Liver (tissue), 9 donors: Measurements from ENCODE around the gene SLK. TPM values are rescaled to one million over a fixed set of nuclear protein-coding genes. Genes with fewer than 3 reads are reported as not detected.

Experiments
- DNase-seq: peaks from one replicate; pipeline ENCODE4 v3.0.0-alpha.2; 2017; ENCODE audit warnings: low spot score
- H3K27ac ChIP-seq, 2 donors: one replicate each; pipeline ENCODE4 v1.7.0; 2013; ENCODE audit warnings: inconsistent platforms in 2 of 2, low read length in 2 of 2, control low read depth in 1 of 2, low read depth in 1 of 2, mild to moderate bottlenecking in 1 of 2
- H3K27me3 ChIP-seq, 4 donors: one replicate each; pipeline versions ENCODE4 v1.6.1 to v1.7.0; 2013; ENCODE audit warnings: low read length in 3 of 4, inconsistent platforms in 1 of 4, mild to moderate bottlenecking in 1 of 4, moderate library complexity in 1 of 4; ENCODE audit not compliant: control insufficient read depth in 4 of 4, insufficient read depth in 4 of 4
- H3K36me3 ChIP-seq, 4 donors: one replicate each; pipeline versions ENCODE4 v1.6.1 to v1.7.0; 2013; ENCODE audit warnings: low read length in 3 of 4, mild to moderate bottlenecking in 3 of 4, low read depth in 1 of 4, moderate library complexity in 1 of 4; ENCODE audit not compliant: control insufficient read depth in 4 of 4, insufficient read depth in 3 of 4
- H3K4me1 ChIP-seq, 4 donors: one replicate each; pipeline versions ENCODE4 v1.6.1 to v1.7.0; 2013; ENCODE audit warnings: low read length in 3 of 4, mild to moderate bottlenecking in 3 of 4, moderate library complexity in 1 of 4; ENCODE audit not compliant: control insufficient read depth in 4 of 4, insufficient read depth in 4 of 4
- H3K4me3 ChIP-seq, 3 donors: one replicate each; pipeline versions ENCODE4 v1.6.1 to v1.7.0; 2013; ENCODE audit warnings: low read length in 3 of 3, control low read depth in 1 of 3, low read depth in 1 of 3, mild to moderate bottlenecking in 1 of 3
- H3K9ac ChIP-seq, 2 donors: one replicate each; pipeline ENCODE4 v1.7.0; 2013; ENCODE audit warnings: low read length in 2 of 2, mild to moderate bottlenecking in 2 of 2, moderate library complexity in 2 of 2, control low read depth in 1 of 2, low read depth in 1 of 2
- H3K9me3 ChIP-seq, 4 donors: one replicate each; pipeline versions ENCODE4 v1.6.1 to v1.7.0; 2013; ENCODE audit warnings: low read length in 3 of 4; ENCODE audit not compliant: control insufficient read depth in 4 of 4
- EGR1 ChIP-seq, 2 donors: IDR thresholded peaks; 2 replicates each; pipeline ENCODE4 v1.6.1; 2016 to 2018; ENCODE audit warnings: antibody characterized with exemption in 2 of 2, low read depth in 2 of 2
- GABPA ChIP-seq, 2 donors: IDR thresholded peaks in 1 of 2; conservative IDR thresholded peaks in 1 of 2; 2 replicates each; pipeline ENCODE4 v1.6.1; 2016; ENCODE audit warnings: antibody characterized with exemption in 2 of 2, mild to moderate bottlenecking in 1 of 2, moderate library complexity in 1 of 2
- JUND ChIP-seq, 2 donors: IDR thresholded peaks; 2 replicates each; pipeline ENCODE4 v1.6.1; 2016; ENCODE audit warnings: antibody characterized with exemption in 2 of 2
- NR2F2 ChIP-seq: IDR thresholded peaks from 2 replicates; pipeline ENCODE4 v1.6.1; 2016; ENCODE audit warnings: antibody characterized with exemption
- RAD21 ChIP-seq, 2 donors: IDR thresholded peaks; 2 replicates each; pipeline ENCODE4 v1.6.1; 2016; ENCODE audit warnings: antibody characterized with exemption in 2 of 2, mild to moderate bottlenecking in 2 of 2
- RXRA ChIP-seq, 2 donors: IDR thresholded peaks; 2 replicates each; pipeline ENCODE4 v1.6.1; 2017 to 2018; ENCODE audit warnings: antibody characterized with exemption in 2 of 2, mild to moderate bottlenecking in 1 of 2
- WGBS: extraction: QIAGEN DNeasy Blood & Tissue Kit; methylation state at CpG from one replicate; pipeline ENCODE4 v1.1.7; 2013; 5-methylcytosine and 5-hydroxymethylcytosine counted together
- polyA plus RNA-seq, 2 donors: library from polyadenylated mRNA; stranded (reverse) in 1 of 2; unstranded in 1 of 2; fragments of 200-250 nt in 1 of 2; fragments of >200 nt in 1 of 2; fragmentation: Nextera tagmentation in 1 of 2; extraction: Ambion mirVana in 1 of 2; gene quantifications; one replicate each; pipeline versions ENCODE4 v1.2.1 to v1.2.3, GENCODE V29; 2013 to 2015
- total RNA-seq, 2 donors: library from RNA; depleted of rRNA; stranded (reverse); fragments of >200 nt; gene quantifications; one replicate each; pipeline ENCODE4 v1.2.3, GENCODE V29; 2014
- TF ChIP-seq, protein P1 (sequence below): IDR thresholded peaks from 2 replicates; pipeline ENCODE4 v1.6.1; 2016; ENCODE audit warnings: antibody characterized with exemption, mild to moderate bottlenecking
- TF ChIP-seq, protein P2 (sequence below): IDR thresholded peaks from 2 replicates; pipeline ENCODE4 v1.6.1; 2016; ENCODE audit warnings: antibody characterized with exemption
- donor health status: healthy.
- donor health status: healthy.
- donor health status: healthy.
- donor health status: healthy.
- donor health status: healthy.

Gene SLK
- total and polyA plus RNA-seq, 4 donors = 3.9 to 20.3 (median 12.4) TPM

DNA sequence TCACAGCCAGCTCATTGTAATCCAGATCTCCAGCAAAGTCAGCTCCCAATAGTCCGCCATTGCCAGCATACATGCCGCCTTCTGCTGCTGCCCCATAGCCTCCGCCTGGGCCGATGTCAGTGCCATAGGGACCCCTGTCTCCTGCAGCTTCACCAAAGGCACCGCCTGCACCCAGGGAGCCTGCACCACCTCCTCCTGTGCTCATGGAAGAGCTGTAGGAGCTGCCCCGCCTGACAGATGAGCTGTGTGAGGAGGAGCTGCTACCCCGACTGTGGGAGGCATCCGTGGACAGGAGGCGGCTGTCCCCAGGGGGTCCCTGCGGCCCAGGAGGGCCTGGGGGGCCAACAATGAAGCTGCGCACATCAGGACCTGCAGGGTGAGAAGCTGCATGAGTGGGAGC, 67.0 kb downstream of the SLK start (continued):
- TF ChIP-seq, protein P1, sequence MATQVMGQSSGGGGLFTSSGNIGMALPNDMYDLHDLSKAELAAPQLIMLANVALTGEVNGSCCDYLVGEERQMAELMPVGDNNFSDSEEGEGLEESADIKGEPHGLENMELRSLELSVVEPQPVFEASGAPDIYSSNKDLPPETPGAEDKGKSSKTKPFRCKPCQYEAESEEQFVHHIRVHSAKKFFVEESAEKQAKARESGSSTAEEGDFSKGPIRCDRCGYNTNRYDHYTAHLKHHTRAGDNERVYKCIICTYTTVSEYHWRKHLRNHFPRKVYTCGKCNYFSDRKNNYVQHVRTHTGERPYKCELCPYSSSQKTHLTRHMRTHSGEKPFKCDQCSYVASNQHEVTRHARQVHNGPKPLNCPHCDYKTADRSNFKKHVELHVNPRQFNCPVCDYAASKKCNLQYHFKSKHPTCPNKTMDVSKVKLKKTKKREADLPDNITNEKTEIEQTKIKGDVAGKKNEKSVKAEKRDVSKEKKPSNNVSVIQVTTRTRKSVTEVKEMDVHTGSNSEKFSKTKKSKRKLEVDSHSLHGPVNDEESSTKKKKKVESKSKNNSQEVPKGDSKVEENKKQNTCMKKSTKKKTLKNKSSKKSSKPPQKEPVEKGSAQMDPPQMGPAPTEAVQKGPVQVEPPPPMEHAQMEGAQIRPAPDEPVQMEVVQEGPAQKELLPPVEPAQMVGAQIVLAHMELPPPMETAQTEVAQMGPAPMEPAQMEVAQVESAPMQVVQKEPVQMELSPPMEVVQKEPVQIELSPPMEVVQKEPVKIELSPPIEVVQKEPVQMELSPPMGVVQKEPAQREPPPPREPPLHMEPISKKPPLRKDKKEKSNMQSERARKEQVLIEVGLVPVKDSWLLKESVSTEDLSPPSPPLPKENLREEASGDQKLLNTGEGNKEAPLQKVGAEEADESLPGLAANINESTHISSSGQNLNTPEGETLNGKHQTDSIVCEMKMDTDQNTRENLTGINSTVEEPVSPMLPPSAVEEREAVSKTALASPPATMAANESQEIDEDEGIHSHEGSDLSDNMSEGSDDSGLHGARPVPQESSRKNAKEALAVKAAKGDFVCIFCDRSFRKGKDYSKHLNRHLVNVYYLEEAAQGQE = no peak

DNA sequence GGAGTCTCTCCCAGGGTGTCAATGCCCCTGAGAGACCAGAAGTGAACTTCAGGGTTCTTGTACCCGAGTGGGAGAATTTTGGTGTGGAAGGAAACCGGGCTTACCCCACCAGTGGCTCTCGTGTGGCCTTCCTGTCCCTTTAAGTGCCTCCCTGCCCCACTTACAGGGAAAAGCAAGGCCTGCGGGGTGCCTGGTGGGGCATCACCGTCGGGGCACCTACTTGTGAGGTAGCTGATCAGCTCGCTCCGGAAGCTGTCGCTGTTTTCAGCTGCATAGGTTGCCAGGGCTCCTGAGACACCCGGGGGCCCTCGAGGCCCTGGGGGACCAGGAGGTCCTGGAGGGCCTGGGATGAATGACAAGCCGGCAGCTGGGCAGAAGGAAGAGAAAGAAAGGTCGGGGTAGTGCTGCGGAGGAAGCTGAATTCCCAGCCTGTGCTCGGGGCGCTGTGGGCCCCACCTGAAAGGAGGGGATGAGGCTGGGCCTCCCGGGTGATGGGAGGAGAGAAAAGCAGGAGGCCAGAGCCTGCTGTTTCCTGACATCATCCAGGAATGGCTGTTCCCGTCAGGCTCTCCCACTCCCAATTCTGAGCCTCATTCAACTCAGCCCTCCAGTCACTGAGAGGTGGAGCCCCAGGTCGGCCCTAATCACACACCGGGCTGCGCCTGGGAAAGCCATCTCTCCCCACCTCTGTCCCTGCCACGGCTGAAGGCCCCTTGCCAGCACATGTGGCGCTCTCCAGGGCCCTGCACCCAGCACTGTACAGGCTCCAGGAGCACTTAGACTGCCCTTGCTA, 67.7 kb downstream of the SLK start:
- Histone ChIP-seq H3K4me3 (no peak overlapping the region), H3K36me3 (no peaks in the 10 kb centered on the region), H3K27ac (no peak overlapping the region), H3K27me3 (no peaks in the 10 kb centered on the region), H3K9ac (no peak overlapping the region), H3K4me1 (no peaks in the 10 kb centered on the region), H3K9me3 (no peaks in the 10 kb centered on the region)
- TF ChIP-seq NR2F2 (no peak), JUND (IDR thresholded peaks at IDR 0.05) (no peak)
- DNase-seq = no peak
- WGBS = 79% methylated on average over 23 of the region's 23 CpGs

DNA sequence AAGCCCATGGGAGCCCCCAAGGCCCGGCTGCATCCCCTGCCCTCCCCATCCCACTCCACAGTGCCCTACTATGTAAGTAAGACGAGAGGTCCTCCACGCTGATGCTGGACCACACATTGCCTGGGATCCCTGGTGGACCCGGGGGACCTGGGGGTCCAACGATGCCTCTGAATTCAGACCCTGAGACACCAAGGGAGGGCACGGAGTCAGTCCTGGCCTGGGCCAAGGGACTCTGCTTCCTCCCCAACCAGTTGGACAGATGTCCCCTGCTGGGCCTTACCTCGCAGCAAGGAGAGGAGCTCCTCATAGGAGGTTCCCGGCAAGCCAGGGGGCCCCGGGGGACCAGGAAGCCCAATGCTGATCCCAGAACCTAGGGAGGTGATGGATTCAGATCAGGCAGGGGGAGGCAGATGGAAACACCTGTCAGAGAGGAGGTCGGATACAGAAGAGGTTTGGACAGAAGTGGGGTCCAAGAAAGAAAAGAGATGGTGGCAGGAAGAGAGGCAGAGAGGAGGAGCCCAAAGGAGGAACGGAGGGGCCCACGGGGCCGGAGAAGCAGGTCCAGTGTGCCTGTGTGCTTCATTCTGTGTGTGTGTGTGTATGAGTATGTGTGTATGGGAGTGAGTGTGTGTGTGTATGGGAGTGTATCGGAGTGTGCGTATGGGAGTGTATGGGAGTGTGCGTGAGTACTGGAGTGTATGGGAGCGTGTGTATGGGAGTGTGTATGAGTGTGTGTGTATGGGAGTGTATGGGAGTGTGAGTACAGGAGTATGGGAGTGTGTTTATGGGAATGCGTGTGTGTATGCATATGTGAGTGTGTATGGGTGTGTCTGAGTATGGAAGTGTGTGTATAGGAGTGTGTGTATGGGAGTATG, 68.5 kb downstream of the SLK start:
- H3K27me3 ChIP-seq = no peaks in the 10 kb centered on the region
- no peak for DNase-seq
- no peak for TF ChIP-seq EGR1 (IDR thresholded peaks at IDR 0.05; ENCODE audit: low read depth in 2 of 2)
- TF ChIP-seq, protein P1 = no peak
- TF ChIP-seq, protein P2, sequence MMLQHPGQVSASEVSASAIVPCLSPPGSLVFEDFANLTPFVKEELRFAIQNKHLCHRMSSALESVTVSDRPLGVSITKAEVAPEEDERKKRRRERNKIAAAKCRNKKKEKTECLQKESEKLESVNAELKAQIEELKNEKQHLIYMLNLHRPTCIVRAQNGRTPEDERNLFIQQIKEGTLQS = no peak
- no peak for TF ChIP-seq RAD21 (IDR thresholded peaks at IDR 0.05)
- TF ChIP-seq RXRA (IDR thresholded peaks at IDR 0.05) = no peak
- TF ChIP-seq GABPA (IDR thresholded peaks at IDR 0.05 in 1 of 2, conservative IDR thresholded peaks at IDR 0.05 in 1 of 2) = no peak
- no peak for TF ChIP-seq NR2F2
- H3K4me3 ChIP-seq = no peak overlapping the region
- H3K36me3 ChIP-seq = no peaks in the 10 kb centered on the region
- no peaks in the 10 kb centered on the region for H3K9me3 ChIP-seq
- H3K27ac ChIP-seq = no peak overlapping the region
- 87% methylated on average over 18 of the region's 18 CpGs for WGBS
- H3K4me1 ChIP-seq = no peaks in the 10 kb centered on the region
- H3K9ac ChIP-seq = no peak overlapping the region
